ENCODE results near the gene NUP210L. TPM values are rescaled to one million over a fixed set of nuclear protein-coding genes. Genes with fewer than 3 reads are reported as not detected.
A peak's percentile ranks its signal among the peaks of the same experiment; 100 is the strongest.

NUP210L gene
- total and polyA plus RNA-seq, 2 of the 13 experiments (the other 11 are each of a cell fraction or from before 2014, with no cell fraction given), result not detected

GRCh38 chr1:153945131-153945794 is 209.6 kb downstream of the NUP210L start (continued):
- peak; percentile 83; the same call in 1 of the 2 replicates for TF ChIP-seq ZNF646 (CRISPR knock-in tag; IDR thresholded peaks at IDR 0.05)
- TF ChIP-seq ZBTB33 (CRISPR knock-in tag; IDR thresholded peaks at IDR 0.05), result peak; percentile 75
- TF ChIP-seq NFYB (CRISPR knock-in tag; IDR thresholded peaks at IDR 0.05), result no peak
- 0 out of 2 replicates have a peak, but pooled peaks have one; percentile 55 for TF ChIP-seq ZNF317 (CRISPR knock-in tag; IDR thresholded peaks at IDR 0.05)
- no peak for TF ChIP-seq FOXO1 (CRISPR knock-in tag; IDR thresholded peaks at IDR 0.05)
- TF ChIP-seq ZNF318 (CRISPR knock-in tag; IDR thresholded peaks at IDR 0.05), result no peak
- TF ChIP-seq ZNF121 (CRISPR knock-in tag; IDR thresholded peaks at IDR 0.05), result no peak

All from HepG2 (cell line).